Activated CD8-positive, alpha-beta T cell treated with anti-CD3 and anti-CD28 coated beads for 36 hours (primary cell): ENCODE measurements around the gene SYT7. TPM values are rescaled to one million over a fixed set of nuclear protein-coding genes. Genes with fewer than 3 reads are reported as not detected.

Experiments
- ATAC-seq: fragments of 200-7000 bp; cut with Tn5 transposase; one replicate; pipeline ENCODE4 v1.10.0; 2021; ENCODE audit warnings: mild to moderate bottlenecking, moderate library complexity
- CTCF ChIA-PET: fragments of 350-600 bp; sonication (Branson Sonifier 250); formaldehyde crosslinking; loops from one replicate; lab custom pipeline; 2021; ENCODE audit warnings: antibody characterized with exemption; lab: Charles Lee
- POLR2A ChIA-PET: fragments of 350-600 bp; sonication (Branson Sonifier 250); formaldehyde crosslinking; loops from one replicate; lab custom pipeline; 2021; ENCODE audit warnings: antibody characterized with exemption; lab: Charles Lee
- DNase-seq: peaks from one replicate; pipeline ENCODE4 v3.0.0-alpha.2; 2020
- H3K27ac Mint-ChIP-seq: one replicate; pipeline ENCODE4 v1.8.0; 2021; ENCODE audit warnings: mild to moderate bottlenecking, mixed read lengths
- H3K27me3 Mint-ChIP-seq: one replicate; pipeline ENCODE4 v1.8.0; 2021; ENCODE audit warnings: mixed read lengths
- H3K36me3 Mint-ChIP-seq: one replicate; pipeline ENCODE4 v1.8.0; 2021; ENCODE audit warnings: low read depth, mixed read lengths
- H3K4me1 Mint-ChIP-seq: one replicate; pipeline ENCODE4 v1.8.0; 2021; ENCODE audit warnings: low read depth, mixed read lengths
- H3K4me3 Mint-ChIP-seq: one replicate; pipeline ENCODE4 v1.8.0; 2021; ENCODE audit warnings: mild to moderate bottlenecking, moderate library complexity, mixed read lengths
- H3K9me3 Mint-ChIP-seq: one replicate; pipeline ENCODE4 v1.8.0; 2021; ENCODE audit warnings: mixed read lengths
- intact Hi-C: fragments of 100-400 bp; cut with micrococcal nuclease; formaldehyde crosslinking; loops from one replicate; pipeline ENCODE4 v1.10.0; 2022
- total RNA-seq, 2 experiments: library from RNA; stranded (reverse); gene quantifications; one replicate each; pipeline ENCODE4 v1.2.3, GENCODE V29; 2021
- TF ChIP-seq, protein P1 (sequence below): fragments of 200-600 bp; IDR thresholded peaks from one replicate; pipeline ENCODE4 v1.8.0; 2022; ENCODE audit warnings: antibody characterized with exemption, mild to moderate bottlenecking

The SYT7 gene
- total RNA-seq, 2 experiments from 2014 or later, result not detected

DNA sequence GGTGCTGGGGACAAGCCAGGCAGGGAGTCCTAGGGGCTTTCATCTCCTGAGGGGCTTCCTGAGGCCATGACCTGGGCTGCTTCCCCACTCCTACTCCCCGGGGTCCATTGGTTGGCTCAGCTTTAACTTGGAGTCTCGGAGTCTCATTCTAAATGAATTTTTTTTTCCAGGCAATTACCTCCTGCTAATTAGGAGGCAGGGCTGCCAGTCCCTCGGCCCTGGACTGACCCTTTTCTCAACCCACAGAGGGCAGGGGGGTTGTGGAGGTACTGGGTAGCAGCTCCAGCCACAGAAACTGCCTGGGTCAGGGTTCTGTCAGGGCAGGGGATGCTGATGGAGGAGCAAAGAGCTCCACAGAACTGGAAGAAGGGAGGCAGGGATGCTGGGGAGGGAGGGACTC is 11.9 kb downstream of the SYT7 start:
- H3K9me3 Mint-ChIP-seq, result no peaks in the 10 kb centered on the region
- no peak for DNase-seq
- POLR2A ChIA-PET, result no interaction called here
- CTCF ChIA-PET, result interaction anchor here (0.8 to 2.4 kb wide), 3 partner anchors 10 to 52 kb away, joined by 3 to 10 read pairs (median 5); no protein-coding TSS in a partner anchor
- TF ChIP-seq, protein P1, sequence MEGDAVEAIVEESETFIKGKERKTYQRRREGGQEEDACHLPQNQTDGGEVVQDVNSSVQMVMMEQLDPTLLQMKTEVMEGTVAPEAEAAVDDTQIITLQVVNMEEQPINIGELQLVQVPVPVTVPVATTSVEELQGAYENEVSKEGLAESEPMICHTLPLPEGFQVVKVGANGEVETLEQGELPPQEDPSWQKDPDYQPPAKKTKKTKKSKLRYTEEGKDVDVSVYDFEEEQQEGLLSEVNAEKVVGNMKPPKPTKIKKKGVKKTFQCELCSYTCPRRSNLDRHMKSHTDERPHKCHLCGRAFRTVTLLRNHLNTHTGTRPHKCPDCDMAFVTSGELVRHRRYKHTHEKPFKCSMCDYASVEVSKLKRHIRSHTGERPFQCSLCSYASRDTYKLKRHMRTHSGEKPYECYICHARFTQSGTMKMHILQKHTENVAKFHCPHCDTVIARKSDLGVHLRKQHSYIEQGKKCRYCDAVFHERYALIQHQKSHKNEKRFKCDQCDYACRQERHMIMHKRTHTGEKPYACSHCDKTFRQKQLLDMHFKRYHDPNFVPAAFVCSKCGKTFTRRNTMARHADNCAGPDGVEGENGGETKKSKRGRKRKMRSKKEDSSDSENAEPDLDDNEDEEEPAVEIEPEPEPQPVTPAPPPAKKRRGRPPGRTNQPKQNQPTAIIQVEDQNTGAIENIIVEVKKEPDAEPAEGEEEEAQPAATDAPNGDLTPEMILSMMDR, result no peak
- no peak overlapping the region for H3K27ac Mint-ChIP-seq
- no peaks in the 10 kb centered on the region for H3K36me3 Mint-ChIP-seq
- H3K27me3 Mint-ChIP-seq, result peaks cover 40% of the 10 kb centered on the region
- no peak for ATAC-seq
- no peaks in the 10 kb centered on the region for H3K4me1 Mint-ChIP-seq
- no peak overlapping the region for H3K4me3 Mint-ChIP-seq
- intact Hi-C loops, result no loop called here

DNA sequence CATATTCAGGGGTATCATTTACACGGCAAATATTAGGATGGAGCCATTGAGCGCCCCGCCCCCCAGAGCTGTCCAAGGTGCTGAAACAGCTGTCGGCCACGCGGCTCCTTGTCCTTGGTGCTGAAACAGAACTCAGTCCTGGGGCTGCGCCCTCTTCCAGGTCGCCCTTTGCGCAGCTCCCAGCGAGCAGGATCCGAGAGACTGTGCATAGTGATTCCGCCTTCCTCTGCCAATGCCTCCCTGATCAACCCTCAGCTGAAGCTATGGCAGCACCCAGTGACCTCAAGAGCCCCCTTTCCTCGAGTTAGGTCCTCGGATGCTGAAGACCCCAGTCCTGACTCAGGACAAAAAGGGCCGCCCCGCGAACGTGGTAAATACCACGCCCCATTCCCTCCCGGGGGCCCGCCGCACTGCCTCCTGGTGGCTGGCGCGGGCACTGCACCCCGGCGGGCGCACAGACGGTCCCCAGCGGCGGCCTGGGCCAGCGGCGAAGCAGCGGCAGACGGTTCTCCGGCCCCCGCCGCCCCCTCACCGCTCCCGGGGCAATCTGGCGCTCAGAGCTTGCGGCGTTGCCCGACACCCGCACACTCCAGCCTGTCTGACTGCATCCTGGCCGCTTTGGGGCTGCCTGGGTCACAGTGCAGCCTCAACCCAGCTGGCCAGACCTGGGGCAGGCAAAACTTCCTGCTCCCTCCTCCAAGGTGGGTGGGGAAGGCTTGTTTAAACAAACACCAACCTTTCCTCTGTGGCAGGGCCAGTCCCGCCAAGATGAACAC is 13.4 kb downstream of the SYT7 start:
- CTCF ChIA-PET, result interaction anchor here (0.9 to 2.8 kb wide), 18 partner anchors 8 to 303 kb away, joined by 3 to 13 read pairs (median 5); partner anchors contain the start of gene SYT7
- TF ChIP-seq, protein P1, result peak; percentile 65
- intact Hi-C loops, result no loop called here
- H3K27ac Mint-ChIP-seq, result no peak overlapping the region
- POLR2A ChIA-PET, result no interaction called here
- H3K36me3 Mint-ChIP-seq, result no peaks in the 10 kb centered on the region
- no peak overlapping the region for H3K4me3 Mint-ChIP-seq
- DNase-seq, result peak; percentile 83
- ATAC-seq, result peak; percentile 94
- no peaks in the 10 kb centered on the region for H3K9me3 Mint-ChIP-seq
- H3K4me1 Mint-ChIP-seq, result no peaks in the 10 kb centered on the region
- peaks cover 38% of the 10 kb centered on the region for H3K27me3 Mint-ChIP-seq

DNA sequence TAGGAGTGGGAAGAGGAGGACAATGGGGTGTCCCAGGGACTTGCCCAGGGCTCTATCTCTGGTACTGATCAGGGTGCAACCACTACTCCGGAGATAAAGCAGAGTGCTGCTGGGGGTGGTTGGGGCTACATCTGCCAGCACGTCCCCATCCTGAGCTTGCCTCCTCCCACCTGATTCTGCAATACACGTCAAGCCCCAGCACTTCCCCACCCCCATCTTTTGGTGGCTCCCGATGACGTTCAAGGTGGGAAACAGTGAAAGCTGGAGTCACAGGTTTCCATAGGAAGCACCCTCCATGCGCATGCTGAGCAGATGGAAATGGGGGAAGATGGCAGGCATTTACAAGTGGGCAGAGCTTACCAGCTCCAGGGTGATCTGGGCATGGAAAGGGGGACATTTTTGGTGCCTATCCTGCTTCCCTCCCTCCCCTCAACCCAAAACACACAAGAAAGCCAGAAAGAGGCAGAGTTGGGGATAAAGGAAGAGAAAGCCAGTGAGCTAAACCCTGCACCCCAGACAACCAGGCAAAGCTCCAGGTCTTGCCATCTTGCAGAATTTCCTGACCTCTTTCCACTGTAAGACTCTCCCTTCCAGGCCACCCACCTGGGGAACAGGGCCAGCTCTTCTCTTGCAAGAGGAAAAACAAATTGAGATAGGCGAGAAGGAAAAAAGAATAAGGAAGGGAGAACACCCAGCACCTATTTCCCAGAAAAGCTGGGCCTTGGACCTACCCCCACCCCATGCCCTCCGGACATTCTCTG is 15.8 kb downstream of the SYT7 start:
- POLR2A ChIA-PET, result no interaction called here
- no peaks in the 10 kb centered on the region for H3K36me3 Mint-ChIP-seq
- CTCF ChIA-PET, result interaction anchor here (0.9 to 2.8 kb wide), 2 partner anchors 16 to 64 kb away, joined by 3 to 8 read pairs; partner anchors contain the start of gene SYT7
- peaks cover 34% of the 10 kb centered on the region for H3K27me3 Mint-ChIP-seq
- intact Hi-C loops, result no loop called here
- TF ChIP-seq, protein P1, result no peak
- no peak overlapping the region for H3K27ac Mint-ChIP-seq
- DNase-seq (no peak), ATAC-seq (no peak)
- no peaks in the 10 kb centered on the region for H3K4me1 Mint-ChIP-seq
- no peaks in the 10 kb centered on the region for H3K9me3 Mint-ChIP-seq
- no peak overlapping the region for H3K4me3 Mint-ChIP-seq

DNA sequence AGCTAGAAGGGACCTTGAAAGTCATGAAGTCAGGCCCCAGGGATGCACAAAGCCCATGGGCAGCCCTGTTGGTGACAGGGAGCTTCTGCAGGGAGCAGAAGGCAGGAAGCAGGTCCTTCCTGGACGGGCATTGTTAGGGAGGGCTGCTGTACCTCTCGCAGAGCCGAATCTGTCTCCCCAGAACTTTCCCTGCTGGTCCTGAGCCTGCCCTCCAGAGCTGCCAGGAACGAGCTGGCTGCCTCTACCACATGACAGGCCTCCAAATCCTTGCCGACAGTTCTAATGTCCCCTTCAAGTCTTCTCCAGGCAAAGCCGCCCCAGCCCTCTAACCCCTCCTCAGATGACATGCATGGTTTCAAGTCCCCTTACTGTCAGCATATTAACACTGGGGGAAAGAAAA is 20.1 kb downstream of the SYT7 start:
- ChIA-PET POLR2A (no interaction called here), CTCF (interaction anchor here (1.1 to 1.9 kb wide), 2 partner anchors 29 to 44 kb away, joined by 4 to 7 read pairs; no protein-coding TSS in a partner anchor)
- no peak overlapping the region for H3K4me3 Mint-ChIP-seq
- TF ChIP-seq, protein P1, result no peak
- H3K4me1 Mint-ChIP-seq, result no peaks in the 10 kb centered on the region
- H3K27ac Mint-ChIP-seq, result no peak overlapping the region
- ATAC-seq (no peak), DNase-seq (no peak)
- H3K9me3 Mint-ChIP-seq, result no peaks in the 10 kb centered on the region
- peaks cover 32% of the 10 kb centered on the region for H3K27me3 Mint-ChIP-seq
- H3K36me3 Mint-ChIP-seq, result no peaks in the 10 kb centered on the region
- intact Hi-C loops, result no loop called here
